HG03439 (cell line): ENCODE data around the gene ADARB2.

ENCODE experiments used
- ATAC-seq: cut with Tn5 transposase; IDR thresholded peaks from one replicate; pipeline ENCODE4 v1.9.1; 2021; ENCODE audit warnings: mild to moderate bottlenecking, moderate library complexity; ENCODE audit not compliant: unreplicated experiment

Gene ADARB2

GRCh38 chr10:1128115-1128514 lies 609.2 kb downstream of the ADARB2 start:
- no peak for ATAC-seq

DNA sequence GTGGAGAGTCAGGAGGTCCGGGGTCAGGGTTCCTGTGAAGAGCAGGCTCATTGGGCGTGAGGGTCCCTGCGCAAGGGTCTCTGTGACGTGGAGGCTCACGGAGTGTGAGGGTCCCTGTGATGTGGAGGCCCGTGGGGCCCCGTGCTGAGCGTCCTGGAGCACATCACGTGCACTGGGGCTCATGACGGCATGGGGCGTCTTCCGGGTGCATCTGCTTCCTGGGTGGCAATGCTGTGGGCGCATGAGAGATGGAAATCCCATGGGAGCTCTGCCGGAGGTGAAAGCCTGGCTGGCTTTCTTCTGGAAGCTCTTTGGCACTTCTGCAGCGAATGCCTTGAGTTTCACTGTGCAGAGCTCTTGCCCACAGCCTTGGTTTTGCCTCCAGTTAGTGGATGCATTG lies 609.7 kb downstream of the ADARB2 start:
- no peak for ATAC-seq
